NCI-H2029 (cell line): ENCODE results near the gene TSC22D3.
"Not testable (repeated sequence)": the region's sequence is repeated elsewhere in the genome, so short reads cannot be mapped to it uniquely, and the experiment has no call there.

ENCODE experiments used
- DNase-seq: peaks from one replicate; lab custom pipeline; 2025; lab: John Stamatoyannopoulos, UW

Gene TSC22D3

GRCh38 chrX:107775734-107776511 lies at the start of gene TSC22D3:
TSC22D3 (minus strand) TSS chrX:107775787; CDS start chrX:107775419, 368 bp downstream.
- peak; percentile 50 for DNase-seq

GRCh38 chrX:107823456-107823855 lies 47.9 kb upstream of the TSC22D3 start:
- no peak for DNase-seq

- no peak for DNase-seq
Measured at GRCh38 chrX:107823042-107823441, 47.5 kb upstream of the TSC22D3 start.

DNA sequence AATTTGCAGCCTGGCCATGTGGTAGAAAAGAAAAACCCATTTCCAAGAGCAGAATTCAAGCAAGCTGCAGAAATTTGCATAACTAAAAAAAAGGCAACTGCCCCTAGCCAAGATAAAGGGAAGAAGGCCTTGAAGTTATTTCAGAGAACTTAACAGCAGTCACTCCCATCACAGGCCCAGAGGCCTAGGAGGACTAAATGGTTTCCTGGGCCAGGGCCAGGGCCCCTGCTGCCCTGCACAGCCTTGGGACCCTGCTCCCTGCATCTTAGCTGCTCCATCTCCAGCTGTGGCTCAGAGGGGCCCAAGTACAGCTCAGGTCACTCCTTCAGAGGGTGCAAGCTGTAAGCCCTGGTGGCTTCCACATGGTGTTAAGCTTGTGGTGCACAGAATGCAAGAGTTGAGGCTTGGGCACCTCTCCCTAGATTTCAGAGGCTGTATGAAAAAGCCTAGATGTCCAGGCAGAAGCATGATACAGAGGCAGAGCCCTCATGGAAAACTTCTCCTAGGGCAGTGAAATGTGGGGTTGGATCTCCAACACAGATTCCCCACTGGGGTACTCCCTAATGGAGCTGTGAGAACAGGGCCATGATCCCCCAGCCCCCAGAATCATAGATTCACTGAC lies 43.4 kb upstream of the TSC22D3 start:
- DNase-seq: no peak

DNA sequence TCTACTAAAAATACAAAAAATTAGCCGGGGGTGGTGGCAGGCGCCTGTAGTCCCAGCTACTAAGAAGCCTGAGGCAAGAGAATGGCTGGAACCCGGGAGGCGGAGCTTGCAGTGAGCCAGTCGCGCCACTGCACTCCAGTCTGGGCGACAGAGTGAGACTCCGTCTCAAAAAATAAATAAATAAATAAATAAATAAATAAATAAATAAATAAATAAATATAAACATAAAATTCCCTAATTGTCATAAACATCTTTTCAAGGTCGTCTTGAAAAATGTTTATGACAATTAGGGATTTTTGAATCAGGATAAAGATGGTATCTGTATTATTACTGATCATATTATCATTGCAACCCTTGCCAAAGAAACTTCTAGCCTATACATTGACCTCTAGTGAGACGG lies 34.5 kb upstream of the TSC22D3 start:
- not testable (repeated sequence) for DNase-seq

DNA sequence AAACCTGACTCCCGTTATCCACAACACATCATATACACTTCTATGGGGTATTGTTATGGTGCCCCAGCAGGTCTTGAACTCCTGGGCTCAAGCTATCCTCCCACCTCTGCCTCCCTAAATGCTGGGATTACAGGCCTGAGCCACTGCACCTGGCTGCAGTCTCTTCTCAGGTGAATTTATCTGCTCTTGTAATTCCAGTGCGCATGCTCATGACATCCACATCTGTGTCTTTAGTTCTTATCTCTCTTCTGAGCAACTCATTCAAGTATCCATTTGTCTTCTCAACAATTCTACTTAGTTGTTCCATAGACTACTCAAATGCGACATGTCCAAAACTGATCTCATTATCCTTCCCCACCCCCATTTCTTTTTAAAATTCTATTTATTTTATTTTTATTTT lies 29.6 kb upstream of the TSC22D3 start:
- DNase-seq: no peak

- DNase-seq: no peak
Measured at GRCh38 chrX:107804427-107804826, 28.8 kb upstream of the TSC22D3 start.

DNA sequence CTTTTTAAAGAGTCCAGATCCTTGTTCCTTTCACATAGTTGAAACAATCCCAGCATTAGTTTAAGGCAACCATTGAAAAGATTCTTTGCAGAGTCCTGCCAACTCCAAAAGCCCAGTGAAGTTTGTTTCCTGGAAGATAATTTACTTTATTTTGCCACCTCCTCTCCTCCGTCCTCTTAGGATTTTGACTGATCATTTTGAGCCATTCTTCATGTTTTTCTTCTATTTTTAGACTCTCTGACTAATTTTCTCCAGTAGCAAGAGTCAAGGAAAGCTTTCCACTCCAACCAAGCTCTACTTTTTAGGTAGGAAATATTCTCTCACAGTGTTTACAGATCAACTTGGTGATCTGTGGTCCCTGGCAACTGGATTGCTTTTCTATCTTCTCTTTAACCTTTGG lies 12.2 kb upstream of the TSC22D3 start:
- no peak for DNase-seq

- DNase-seq: no peak
Measured at GRCh38 chrX:107780525-107780924, 4.9 kb upstream of the TSC22D3 start.

DNA sequence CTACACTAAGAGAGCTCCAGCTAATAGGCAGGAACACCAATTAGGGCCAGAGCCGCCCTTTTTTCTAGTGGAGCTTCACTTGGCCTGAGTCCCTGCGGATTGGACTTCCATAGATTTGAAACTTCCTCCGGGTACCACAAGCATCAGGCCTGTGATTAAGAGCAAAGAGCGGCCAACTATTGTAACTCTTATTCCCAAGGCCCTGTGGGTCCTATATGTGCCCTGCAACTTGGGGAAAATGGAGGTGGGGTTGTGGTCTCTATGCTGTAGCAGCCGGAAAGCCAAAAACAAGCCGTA lies 1.9 kb upstream of the TSC22D3 start, which contains the start of gene NCBP2L:
Gene NCBP2L, plus strand, starts transcription at position 198 of the 297 bp plus-strand sequence. CDS start 16,488 bp downstream, outside the sequence.
- no peak for DNase-seq

DNA sequence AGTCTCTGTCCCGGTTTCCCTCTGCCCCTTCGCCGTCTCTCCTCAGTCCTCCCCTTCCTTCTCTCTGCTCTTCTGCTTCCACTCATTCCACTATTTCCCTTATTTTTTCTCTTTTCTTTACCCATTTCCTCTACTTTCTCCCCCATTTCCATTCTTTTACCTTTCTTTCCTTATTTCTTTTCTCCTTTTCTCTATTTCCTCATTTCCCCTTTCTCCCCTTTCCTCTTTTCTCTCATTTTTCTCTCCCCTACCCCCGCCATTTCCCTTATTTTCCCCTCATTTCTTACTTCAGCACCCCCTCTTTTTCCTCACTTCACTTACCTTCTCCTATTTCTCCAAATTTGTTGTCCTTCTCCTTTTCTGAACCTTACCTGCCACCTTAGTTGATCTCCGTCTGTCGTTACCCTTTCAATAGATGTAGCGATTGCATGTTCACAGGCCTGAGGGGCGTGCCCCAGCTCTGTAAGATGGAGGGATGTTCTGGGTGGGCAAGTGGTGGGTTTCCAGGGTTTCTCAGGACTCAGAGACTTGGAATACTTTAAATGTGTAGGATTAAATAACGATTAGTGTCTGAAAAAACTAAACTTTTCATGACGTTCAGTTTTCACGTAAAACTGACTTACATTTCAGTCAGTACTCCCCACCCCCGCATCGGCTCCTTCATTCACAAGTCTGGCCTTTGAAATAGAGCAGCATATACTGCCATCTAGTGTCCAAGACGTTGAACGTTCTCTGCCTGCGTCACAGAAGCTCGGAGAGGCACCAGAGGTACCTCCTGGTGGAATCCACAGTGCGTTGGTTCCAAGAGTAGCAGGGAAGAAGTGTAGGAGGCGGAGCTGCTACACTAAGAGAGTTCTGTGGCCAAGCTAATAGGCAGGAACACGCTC lies 1.3 kb upstream of the TSC22D3 start:
- DNase-seq: peak; percentile 72

DNA sequence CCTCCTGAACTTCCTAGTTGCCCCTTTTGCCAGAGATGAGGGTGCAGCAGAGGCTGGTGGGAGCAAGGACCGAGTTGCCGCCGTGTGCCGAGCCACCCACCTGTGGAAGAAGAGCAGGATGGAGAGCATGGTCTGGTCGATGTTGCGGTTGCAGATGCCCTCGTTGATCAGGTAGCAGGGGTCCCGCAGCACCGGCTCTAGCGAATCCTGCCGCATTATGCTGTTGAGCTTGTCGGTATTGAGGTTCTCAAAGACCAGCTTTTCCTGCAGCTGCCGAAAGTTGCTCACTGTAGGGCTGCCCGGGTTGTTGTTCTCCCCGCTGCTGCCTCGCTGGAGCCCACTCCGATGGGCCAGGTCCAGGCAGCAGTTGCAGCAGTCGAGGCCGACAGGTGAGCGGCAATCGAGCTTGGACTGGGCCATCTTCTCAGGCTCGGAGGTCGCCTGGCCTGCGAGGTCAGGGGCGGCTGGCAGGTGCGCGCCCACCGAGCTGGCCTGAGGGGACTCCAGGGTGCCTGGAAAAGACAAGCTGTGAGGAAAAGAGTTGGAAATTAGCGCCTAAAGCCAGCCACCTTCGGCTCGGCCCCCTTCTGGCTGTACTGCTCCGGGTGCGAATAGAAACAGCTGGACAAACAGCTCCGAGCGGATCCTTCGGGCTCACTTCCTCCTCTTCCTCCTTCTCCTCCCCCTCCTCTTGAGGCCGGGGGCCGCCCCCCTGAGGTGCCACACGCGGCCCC lies 420 bp downstream of the TSC22D3 start:
- no peak for DNase-seq

DNA sequence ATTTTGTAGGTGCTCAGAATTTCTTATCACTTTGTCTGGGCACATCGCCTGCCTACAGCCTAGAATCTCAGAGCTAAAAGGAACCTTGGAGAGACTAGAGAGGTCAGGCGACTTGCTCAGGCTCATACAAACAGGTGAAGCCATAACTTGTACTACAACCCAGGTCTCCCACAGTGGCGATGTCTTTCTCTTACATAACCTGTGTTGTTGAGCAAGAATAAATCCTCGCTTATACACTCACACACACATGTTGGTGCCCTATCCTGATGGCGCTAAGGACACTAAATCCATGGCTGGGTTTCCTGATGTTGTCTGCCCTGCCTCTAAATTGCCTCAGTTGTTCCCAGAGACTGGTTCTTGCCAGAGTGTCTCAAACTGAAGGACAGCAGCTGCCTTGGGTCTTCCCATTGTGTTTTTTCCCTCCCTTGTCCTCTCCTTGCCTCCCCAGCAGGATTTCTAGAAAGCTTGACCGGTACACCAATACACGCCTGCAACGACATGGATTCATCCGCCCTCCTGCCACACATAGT lies 1.6 kb downstream of the TSC22D3 start:
- no peak for DNase-seq

DNA sequence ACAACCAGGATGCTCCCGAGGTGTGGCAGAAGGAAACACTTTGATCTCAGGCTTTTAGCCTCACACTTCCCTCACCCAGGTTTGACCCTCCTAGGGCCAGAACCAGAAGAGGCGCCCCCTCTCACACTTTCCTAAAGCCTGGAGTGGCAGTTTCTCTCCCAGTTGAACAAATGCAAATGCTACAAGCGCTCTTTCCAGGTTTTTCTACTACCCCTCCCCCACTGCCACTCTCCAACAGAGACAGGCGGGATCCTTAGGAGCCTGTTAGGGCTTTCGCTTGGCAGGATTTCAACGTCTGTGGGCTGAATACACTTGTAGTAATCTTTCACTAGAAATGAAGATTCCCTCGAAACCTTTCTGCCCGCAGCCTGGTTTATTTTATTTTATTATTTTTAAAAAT lies 2.4 kb downstream of the TSC22D3 start:
- DNase-seq: no peak

DNA sequence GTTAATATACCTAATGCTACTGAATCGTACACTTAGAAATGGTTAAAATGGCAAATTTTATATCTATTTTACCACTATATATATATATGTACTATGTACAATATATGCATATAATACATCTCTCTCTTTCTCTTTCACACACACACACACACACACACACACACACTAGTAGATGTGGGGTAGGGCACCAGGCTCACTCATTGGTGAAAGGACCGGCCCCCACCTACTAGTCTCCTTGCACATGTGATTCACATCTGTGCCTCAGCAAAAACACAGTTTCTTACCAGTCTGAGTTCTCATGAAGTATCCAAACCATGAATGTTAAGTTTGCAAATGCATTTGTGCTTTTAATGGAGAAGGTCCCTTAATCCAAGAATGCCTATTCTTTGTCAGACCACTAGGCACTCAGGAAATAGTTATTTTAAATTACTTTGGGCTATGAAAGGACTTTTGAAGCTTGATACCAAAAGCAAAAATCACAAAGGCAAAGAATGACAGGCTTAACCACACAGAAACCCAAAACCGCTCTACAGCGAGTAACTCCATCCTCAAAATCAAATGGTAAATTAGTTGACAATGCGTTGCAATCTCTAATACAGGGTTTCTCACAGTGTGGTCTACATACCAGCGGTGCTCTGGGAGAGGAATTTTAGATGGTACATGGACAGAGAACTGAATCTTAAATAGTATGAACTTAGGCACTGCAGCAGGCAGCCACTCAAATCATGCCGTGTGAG lies 5.8 kb downstream of the TSC22D3 start:
- no peak for DNase-seq

DNA sequence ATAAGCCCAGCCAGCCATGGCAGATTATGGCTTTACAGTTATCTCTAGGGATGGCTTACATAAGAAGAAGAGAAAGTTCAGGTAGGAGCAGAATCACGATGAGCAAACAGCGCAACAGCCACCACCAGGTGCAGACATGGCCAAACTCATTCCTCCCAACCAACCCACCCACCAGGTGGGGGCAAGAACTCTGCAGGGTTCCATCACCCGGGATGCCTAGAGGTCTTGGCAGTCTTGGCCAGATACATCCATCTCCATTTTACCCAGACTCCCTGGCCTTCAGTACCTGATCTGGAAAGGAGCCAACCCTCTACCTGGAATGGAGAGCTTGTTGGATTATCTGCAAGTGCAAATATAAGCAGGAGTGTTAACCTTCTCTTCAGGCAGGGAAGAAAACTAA lies 7.5 kb downstream of the TSC22D3 start:
- peak; percentile 22 for DNase-seq

DNA sequence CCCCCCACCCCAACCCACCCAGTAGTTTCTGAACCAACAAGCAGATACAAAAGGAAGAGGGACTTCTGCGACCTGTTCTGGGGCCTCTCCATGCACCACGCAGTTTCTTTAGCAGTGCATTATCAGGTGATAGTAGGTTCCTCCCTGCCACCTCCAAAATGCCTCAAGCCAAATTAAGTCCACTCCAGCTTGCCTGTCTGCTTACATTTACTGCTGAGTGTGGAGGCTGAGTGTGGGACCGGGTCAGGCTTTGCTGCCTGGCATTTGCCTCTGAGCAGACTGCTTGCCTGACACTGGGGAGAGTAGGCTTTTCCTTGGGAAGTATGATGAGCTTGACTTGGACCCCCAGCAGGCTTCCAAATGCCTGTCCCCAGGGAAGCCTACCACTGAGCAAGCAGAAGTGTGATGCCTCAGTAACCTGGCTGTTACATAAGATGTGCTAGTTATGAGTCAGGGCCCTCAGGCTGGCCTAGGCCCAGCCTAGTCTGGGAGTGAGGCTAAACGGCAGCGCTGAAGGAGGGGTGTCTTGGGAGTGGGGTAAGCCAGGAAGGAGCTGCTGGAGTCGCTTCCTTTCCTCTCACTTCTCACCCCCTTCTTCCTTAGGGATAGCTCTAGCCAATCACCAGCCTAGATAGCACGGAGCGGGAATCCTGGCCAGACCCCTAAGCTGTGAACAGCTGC lies 9.0 kb downstream of the TSC22D3 start:
- no peak for DNase-seq

- no peak for DNase-seq
Measured at GRCh38 chrX:107764845-107765608, 10.6 kb downstream of the TSC22D3 start.

DNA sequence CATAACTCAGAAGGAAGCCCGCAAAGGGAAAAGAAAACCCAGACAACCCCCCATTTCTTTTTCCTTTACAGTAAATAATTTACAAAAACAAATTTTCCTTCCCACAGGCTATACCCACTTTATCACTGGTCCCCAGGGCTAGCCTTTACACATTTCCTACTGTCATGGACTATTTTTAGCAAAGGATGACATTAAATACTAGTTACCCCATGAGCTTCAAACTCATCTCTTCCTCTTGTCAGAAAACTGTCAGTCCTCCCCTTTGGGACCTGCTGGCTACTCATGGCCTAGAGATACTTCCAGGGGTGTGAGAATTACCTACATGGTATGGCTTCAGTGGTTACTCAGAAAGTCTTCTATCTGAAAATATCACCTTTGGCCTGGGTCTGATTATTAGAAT lies 11.9 kb downstream of the TSC22D3 start:
- no peak for DNase-seq
